GM10847 (cell line): ENCODE results near the gene FOXN1.

Experiments used
- POLR2A ChIP-seq: IDR thresholded peaks from 2 replicates; pipeline ENCODE4 v1.6.1; 2011; ENCODE audit not compliant: insufficient read length; ENCODE audit errors: extremely low read depth

The FOXN1 gene

GRCh38 chr17:28527859-28528258 lies 21.7 kb downstream of the FOXN1 start:
- no peak for TF ChIP-seq POLR2A

GRCh38 chr17:28528327-28529012 lies 22.3 kb downstream of the FOXN1 start:
- no peak for TF ChIP-seq POLR2A

DNA sequence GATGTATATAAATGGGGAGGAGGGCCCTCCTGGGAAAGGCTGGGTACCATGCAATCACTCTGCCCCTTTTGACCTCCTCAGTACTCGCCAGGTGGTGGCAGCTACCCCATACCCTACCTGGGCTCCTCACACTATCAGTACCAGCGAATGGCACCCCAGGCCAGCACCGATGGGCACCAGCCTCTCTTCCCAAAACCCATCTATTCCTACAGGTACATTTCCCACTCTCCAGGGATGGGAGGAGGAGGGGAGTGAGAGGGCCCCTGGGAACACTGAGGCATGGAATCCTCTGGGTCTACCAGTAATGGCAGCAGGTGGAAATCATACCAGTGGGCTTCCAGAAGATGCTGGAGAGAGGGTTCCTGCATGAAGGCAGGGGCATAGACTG lies 22.9 kb downstream of the FOXN1 start:
- TF ChIP-seq POLR2A: no peak

- no peak for TF ChIP-seq POLR2A
Measured at GRCh38 chr17:28530250-28530649, 24.1 kb downstream of the FOXN1 start.

DNA sequence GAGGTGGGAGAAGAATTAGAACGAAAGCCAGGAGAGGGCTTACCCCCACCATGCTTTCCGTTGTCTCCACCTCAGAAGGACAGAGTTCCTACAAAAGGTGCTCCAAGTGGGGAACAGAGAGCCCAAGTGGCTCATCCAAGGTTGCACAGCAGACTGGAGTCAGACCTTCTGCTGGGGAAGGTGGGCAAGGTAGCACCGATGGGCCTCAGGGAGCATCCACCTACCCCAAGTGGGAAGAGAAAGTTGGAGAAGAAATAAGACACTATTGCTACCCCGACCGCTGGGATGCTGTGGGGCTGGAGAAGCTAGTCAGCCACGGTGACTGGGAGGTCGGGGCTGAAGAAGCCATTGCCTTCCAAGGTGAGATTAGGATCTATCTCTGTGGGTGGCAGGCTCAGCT lies 24.8 kb downstream of the FOXN1 start:
- no peak for TF ChIP-seq POLR2A

GRCh38 chr17:28532050-28532960 lies 26.2 kb downstream of the FOXN1 start:
- no peak for TF ChIP-seq POLR2A

GRCh38 chr17:28533091-28533807 lies 27.1 kb downstream of the FOXN1 start:
- TF ChIP-seq POLR2A: no peak

DNA sequence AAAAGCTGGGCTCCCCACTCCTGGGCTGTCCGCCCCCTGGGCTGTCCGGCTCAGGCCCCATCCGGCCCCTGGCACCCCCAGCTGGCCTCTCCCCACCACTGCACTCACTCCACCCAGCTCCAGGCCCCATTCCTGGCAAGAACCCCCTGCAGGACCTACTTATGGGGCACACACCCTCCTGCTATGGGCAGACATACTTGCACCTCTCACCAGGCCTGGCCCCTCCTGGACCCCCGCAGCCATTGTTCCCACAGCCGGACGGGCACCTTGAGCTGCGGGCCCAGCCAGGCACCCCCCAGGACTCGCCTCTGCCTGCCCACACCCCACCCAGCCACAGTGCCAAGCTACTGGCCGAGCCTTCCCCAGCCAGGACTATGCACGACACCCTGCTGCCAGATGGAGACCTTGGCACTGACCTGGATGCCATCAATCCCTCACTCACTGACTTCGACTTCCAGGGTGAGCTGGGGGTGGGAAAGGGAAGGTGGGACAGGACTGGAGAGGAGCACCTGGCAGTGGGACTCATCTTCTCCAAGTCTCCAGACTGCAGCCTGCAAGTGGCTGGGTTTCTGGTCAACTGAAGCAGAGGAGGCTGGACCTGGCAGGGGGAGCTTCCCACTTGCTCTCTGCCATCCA lies 28.7 kb downstream of the FOXN1 start:
- TF ChIP-seq POLR2A: no peak

GRCh38 chr17:28536532-28537218 lies 30.5 kb downstream of the FOXN1 start:
- no peak for TF ChIP-seq POLR2A

- no peak for TF ChIP-seq POLR2A
Measured at GRCh38 chr17:28537219-28537610, 31.1 kb downstream of the FOXN1 start.

- no peak for TF ChIP-seq POLR2A
Measured at GRCh38 chr17:28538296-28538895, 32.2 kb downstream of the FOXN1 start.

DNA sequence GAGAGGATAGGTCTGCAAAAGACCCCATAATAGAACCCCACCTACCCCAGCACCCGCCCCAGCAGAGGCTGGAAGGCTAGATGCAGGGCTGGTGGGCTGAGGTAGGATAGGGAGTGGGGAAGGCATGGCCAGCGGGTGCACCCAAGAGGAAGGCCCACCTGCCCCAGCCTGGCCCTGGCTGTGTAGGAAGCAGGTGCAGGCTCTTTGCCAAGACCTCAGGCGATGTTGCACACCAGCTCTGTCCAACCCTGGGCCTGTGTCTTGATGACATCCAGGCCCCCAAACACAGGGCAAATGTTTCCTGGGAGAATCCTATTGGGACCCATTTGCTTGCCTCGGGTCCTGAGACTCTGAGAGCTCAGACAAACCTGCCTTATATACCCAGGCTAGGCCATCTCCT lies 34.1 kb downstream of the FOXN1 start:
- no peak for TF ChIP-seq POLR2A

- no peak for TF ChIP-seq POLR2A
Measured at GRCh38 chr17:28541439-28541838, 35.3 kb downstream of the FOXN1 start.

DNA sequence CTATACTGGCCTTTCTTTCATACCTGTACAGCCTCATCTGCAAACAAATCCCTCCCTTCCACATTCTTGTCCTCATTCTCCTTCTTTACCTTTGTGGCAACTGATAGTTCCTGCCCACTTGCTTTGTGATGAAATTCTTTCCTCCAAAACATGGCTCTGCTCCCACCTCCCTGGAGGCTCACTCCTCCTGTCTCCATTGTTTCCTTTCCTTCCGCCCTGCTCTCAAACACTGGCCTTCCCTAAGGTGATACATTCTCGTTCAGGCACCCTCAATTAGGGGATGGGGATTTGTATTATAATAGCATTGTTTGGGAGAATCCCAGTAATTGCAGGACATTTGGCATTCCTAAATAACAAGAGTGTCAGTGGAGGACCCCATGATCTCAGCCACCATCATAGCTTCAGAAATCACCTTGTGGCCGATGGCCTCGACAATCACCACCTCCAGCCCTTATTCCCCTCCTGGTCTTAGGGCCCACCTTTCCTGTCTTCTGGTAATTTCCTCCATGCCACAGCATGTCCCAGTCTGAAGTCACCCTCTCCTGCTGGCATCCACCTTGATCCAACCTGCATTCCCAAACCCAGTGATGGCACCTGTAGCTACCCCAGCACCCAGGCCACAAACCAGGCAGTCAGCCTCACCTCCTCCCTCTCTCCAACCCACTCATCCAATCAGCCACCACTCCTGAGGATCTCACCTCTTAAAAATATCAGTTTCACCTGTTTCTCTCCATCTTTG lies 38.4 kb downstream of the FOXN1 start:
- TF ChIP-seq POLR2A: no peak
